ENCODE data around the gene ESR2.

- TF ChIP-seq, protein P1, sequence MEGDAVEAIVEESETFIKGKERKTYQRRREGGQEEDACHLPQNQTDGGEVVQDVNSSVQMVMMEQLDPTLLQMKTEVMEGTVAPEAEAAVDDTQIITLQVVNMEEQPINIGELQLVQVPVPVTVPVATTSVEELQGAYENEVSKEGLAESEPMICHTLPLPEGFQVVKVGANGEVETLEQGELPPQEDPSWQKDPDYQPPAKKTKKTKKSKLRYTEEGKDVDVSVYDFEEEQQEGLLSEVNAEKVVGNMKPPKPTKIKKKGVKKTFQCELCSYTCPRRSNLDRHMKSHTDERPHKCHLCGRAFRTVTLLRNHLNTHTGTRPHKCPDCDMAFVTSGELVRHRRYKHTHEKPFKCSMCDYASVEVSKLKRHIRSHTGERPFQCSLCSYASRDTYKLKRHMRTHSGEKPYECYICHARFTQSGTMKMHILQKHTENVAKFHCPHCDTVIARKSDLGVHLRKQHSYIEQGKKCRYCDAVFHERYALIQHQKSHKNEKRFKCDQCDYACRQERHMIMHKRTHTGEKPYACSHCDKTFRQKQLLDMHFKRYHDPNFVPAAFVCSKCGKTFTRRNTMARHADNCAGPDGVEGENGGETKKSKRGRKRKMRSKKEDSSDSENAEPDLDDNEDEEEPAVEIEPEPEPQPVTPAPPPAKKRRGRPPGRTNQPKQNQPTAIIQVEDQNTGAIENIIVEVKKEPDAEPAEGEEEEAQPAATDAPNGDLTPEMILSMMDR (IDR thresholded peaks at IDR 0.05; ENCODE audit: low read depth, low read length): no peak
- no peak for TF ChIP-seq EZH2phosphoT487 (IDR thresholded peaks at IDR 0.05; ENCODE audit: low read depth)
Observed at GRCh38 chr14:64170181-64170580, 124.0 kb downstream of the ESR2 start.

Measured in OCI-LY3 (cell line).